ENCODE measurements around the gene TRIM67.

TRIM67 gene

DNA sequence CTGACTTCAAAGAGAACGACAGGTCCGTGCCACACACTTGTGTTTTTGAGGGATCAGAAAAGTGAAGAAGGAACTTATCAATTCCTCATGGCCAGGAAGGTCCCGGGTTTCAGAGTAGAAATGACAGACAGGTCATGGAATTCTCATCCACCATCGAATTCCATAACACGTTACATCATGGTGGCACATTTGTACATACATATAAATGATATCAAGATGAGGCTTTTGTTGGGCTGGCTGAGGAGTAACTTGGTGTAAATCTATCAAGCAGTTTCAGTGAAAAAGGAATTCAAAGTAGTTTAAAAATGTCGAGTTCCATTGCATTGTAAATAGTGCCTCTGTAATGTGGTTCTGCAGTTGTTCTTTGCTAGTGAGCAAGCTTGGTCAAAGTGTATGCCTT, 56.2 kb downstream of the TRIM67 start:
- no peak for ATAC-seq

GRCh38 chr1:231219422-231220401, 57.9 kb downstream of the TRIM67 start:
- TF ChIP-seq PATZ1 (CRISPR knock-in tag; IDR thresholded peaks at IDR 0.05; ENCODE audit: borderline replicate concordance) (no peak), SNAI2 (CRISPR knock-in tag; IDR thresholded peaks at IDR 0.05) (no peak), ZNF8 (CRISPR knock-in tag; IDR thresholded peaks at IDR 0.05) (no peak), ZNF70 (CRISPR knock-in tag; IDR thresholded peaks at IDR 0.05) (no peak), POU6F1 (CRISPR knock-in tag; IDR thresholded peaks at IDR 0.05; ENCODE audit: borderline replicate concordance, low read depth) (no peak), ISL1 (CRISPR knock-in tag; IDR thresholded peaks at IDR 0.05) (no peak), CSRNP3 (CRISPR knock-in tag; IDR thresholded peaks at IDR 0.05) (no peak), TCF4 (CRISPR knock-in tag; IDR thresholded peaks at IDR 0.05; ENCODE audit: borderline replicate concordance) (no peak)
- no peak for ATAC-seq

More for the DNA sequence above, 56.2 kb downstream of the TRIM67 start:
- TF ChIP-seq OSR1 (CRISPR knock-in tag; IDR thresholded peaks at IDR 0.05) (no peak), BACH2 (CRISPR knock-in tag; IDR thresholded peaks at IDR 0.05; ENCODE audit: borderline replicate concordance) (no peak), PATZ1 (CRISPR knock-in tag; IDR thresholded peaks at IDR 0.05; ENCODE audit: borderline replicate concordance) (no peak), ZNF70 (CRISPR knock-in tag; IDR thresholded peaks at IDR 0.05) (no peak), POU6F1 (CRISPR knock-in tag; IDR thresholded peaks at IDR 0.05; ENCODE audit: borderline replicate concordance, low read depth) (no peak), ZC3H10 (CRISPR knock-in tag; IDR thresholded peaks at IDR 0.05) (no peak), ZFP30 (CRISPR knock-in tag; IDR thresholded peaks at IDR 0.05) (no peak), TOX (CRISPR knock-in tag; IDR thresholded peaks at IDR 0.05; ENCODE audit: borderline replicate concordance) (no peak)
- TF ChIP-seq, protein P1, sequence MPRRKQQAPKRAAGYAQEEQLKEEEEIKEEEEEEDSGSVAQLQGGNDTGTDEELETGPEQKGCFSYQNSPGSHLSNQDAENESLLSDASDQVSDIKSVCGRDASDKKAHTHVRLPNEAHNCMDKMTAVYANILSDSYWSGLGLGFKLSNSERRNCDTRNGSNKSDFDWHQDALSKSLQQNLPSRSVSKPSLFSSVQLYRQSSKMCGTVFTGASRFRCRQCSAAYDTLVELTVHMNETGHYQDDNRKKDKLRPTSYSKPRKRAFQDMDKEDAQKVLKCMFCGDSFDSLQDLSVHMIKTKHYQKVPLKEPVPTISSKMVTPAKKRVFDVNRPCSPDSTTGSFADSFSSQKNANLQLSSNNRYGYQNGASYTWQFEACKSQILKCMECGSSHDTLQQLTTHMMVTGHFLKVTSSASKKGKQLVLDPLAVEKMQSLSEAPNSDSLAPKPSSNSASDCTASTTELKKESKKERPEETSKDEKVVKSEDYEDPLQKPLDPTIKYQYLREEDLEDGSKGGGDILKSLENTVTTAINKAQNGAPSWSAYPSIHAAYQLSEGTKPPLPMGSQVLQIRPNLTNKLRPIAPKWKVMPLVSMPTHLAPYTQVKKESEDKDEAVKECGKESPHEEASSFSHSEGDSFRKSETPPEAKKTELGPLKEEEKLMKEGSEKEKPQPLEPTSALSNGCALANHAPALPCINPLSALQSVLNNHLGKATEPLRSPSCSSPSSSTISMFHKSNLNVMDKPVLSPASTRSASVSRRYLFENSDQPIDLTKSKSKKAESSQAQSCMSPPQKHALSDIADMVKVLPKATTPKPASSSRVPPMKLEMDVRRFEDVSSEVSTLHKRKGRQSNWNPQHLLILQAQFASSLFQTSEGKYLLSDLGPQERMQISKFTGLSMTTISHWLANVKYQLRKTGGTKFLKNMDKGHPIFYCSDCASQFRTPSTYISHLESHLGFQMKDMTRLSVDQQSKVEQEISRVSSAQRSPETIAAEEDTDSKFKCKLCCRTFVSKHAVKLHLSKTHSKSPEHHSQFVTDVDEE (CRISPR knock-in tag; IDR thresholded peaks at IDR 0.05): no peak

- ATAC-seq: no peak
- TF ChIP-seq TCF4 (CRISPR knock-in tag; IDR thresholded peaks at IDR 0.05; ENCODE audit: borderline replicate concordance): no peak
- no peak for TF ChIP-seq ZNF8 (CRISPR knock-in tag; IDR thresholded peaks at IDR 0.05)
- TF ChIP-seq CSRNP3 (CRISPR knock-in tag; IDR thresholded peaks at IDR 0.05): no peak
- no peak for TF ChIP-seq OSR1 (CRISPR knock-in tag; IDR thresholded peaks at IDR 0.05)
- TF ChIP-seq BACH2 (CRISPR knock-in tag; IDR thresholded peaks at IDR 0.05; ENCODE audit: borderline replicate concordance): no peak
- TF ChIP-seq POU6F1 (CRISPR knock-in tag; IDR thresholded peaks at IDR 0.05; ENCODE audit: borderline replicate concordance, low read depth): no peak
- no peak for TF ChIP-seq PPARA (CRISPR knock-in tag; IDR thresholded peaks at IDR 0.05; ENCODE audit: borderline replicate concordance)
- no peak for TF ChIP-seq ZFP3 (CRISPR knock-in tag; IDR thresholded peaks at IDR 0.05)
- no peak for TF ChIP-seq ESRRG (CRISPR knock-in tag; IDR thresholded peaks at IDR 0.05)
- no peak for TF ChIP-seq SNAI2 (CRISPR knock-in tag; IDR thresholded peaks at IDR 0.05)
- no peak for TF ChIP-seq ZNF565 (CRISPR knock-in tag; conservative IDR thresholded peaks at IDR 0.05; ENCODE audit: low read depth)
- no peak for TF ChIP-seq ZNF70 (CRISPR knock-in tag; IDR thresholded peaks at IDR 0.05)
Observed at GRCh38 chr1:231220801-231221200, 58.9 kb downstream of the TRIM67 start.

Measured in SK-N-SH treated with all-trans-retinoic acid at 6 μM for 48 hours (cell line).